ENCODE data around the gene PHKA1.

DNA sequence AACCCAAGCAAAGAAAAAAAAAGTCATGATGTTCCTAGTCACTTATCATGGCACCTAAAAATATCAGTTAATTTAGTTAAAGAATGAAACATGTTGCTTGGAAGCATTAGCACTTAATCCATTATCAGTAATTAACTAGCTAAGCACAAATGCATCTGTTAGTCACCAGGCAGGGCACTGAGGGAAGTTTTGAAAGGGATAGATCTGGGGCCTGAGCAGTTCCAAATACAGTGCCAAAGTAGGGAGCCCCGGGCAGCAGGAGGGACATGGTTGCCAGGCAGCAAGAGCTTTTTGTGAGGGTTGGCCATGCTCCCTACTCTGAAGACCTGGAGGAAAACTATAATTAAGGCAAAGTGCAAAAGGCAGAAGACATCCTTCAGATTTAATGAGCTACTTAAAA lies 62.0 kb downstream of the PHKA1 start:
- no peak for TF ChIP-seq EZH2 (IDR thresholded peaks at IDR 0.05; ENCODE audit: low read depth)
- TF ChIP-seq, protein P1, sequence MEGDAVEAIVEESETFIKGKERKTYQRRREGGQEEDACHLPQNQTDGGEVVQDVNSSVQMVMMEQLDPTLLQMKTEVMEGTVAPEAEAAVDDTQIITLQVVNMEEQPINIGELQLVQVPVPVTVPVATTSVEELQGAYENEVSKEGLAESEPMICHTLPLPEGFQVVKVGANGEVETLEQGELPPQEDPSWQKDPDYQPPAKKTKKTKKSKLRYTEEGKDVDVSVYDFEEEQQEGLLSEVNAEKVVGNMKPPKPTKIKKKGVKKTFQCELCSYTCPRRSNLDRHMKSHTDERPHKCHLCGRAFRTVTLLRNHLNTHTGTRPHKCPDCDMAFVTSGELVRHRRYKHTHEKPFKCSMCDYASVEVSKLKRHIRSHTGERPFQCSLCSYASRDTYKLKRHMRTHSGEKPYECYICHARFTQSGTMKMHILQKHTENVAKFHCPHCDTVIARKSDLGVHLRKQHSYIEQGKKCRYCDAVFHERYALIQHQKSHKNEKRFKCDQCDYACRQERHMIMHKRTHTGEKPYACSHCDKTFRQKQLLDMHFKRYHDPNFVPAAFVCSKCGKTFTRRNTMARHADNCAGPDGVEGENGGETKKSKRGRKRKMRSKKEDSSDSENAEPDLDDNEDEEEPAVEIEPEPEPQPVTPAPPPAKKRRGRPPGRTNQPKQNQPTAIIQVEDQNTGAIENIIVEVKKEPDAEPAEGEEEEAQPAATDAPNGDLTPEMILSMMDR (conservative IDR thresholded peaks at IDR 0.05): no peak
